Type B pancreatic cell (in vitro differentiated cells): Measurements from ENCODE around the gene CHMP3. TPM values are rescaled to one million over a fixed set of nuclear protein-coding genes. Genes with fewer than 3 reads are reported as not detected.

ENCODE experiments used
- DNase-seq: peaks from one replicate; pipeline ENCODE4 v3.0.0; 2021; ENCODE audit warnings: mixed read lengths; ENCODE audit not compliant: unreplicated experiment; ENCODE audit errors: extremely low spot score
- H3K27ac Mint-ChIP-seq: 2 replicates; pipeline ENCODE4 v1.8.0; 2021; ENCODE audit warnings: mild to moderate bottlenecking, mixed read lengths
- H3K27me3 Mint-ChIP-seq: 2 replicates; pipeline ENCODE4 v1.8.0; 2021; ENCODE audit warnings: mixed read lengths
- H3K36me3 Mint-ChIP-seq: 2 replicates; pipeline ENCODE4 v1.8.0; 2021; ENCODE audit warnings: mixed read lengths
- H3K4me1 Mint-ChIP-seq: one replicate; pipeline ENCODE4 v1.8.0; 2021; ENCODE audit warnings: mixed read lengths; ENCODE audit not compliant: unreplicated experiment
- H3K4me3 Mint-ChIP-seq: 2 replicates; pipeline ENCODE4 v1.8.0; 2021; ENCODE audit warnings: mild to moderate bottlenecking, mixed read lengths
- H3K9me3 Mint-ChIP-seq: 2 replicates; pipeline ENCODE4 v1.8.0; 2021; ENCODE audit warnings: mixed read lengths
- CTCF ChIP-seq: fragments of 200-600 bp; sonication (generic); conservative IDR thresholded peaks from 2 replicates; pipeline ENCODE4 v1.5.0; 2021; ENCODE audit warnings: antibody characterized with exemption, mild to moderate bottlenecking
- total RNA-seq: library from RNA; stranded (reverse); gene quantifications from 2 replicates; pipeline ENCODE4 v1.2.1, GENCODE V29; 2021; ENCODE audit warnings: low replicate concordance

CHMP3 gene
- total RNA-seq, 1 donor from 2014 or later, result 76.4 TPM

DNA sequence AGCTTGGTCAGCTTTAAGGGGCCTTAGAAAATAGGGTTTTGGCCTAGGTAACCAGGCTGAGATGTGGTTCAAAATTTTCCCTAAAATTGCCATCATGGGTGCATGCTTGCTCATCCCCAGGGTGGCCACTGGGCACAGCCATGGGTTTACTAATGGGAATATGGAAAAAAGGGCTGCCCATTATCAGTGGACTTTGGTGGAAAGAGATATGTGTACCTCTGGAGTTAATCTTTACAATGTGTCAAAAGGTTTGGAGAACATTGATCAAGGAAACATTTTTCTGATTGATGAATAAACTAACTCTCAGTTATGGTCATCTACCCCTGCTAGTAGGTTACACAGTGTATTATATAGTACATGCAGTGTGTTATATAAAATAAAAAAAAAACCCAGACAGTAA, 109.0 kb downstream of the CHMP3 start:
- no peak for DNase-seq
- H3K9me3 Mint-ChIP-seq, result no peaks in the 10 kb centered on the region
- H3K36me3 Mint-ChIP-seq, result peaks cover 47% of the 10 kb centered on the region
- H3K27ac Mint-ChIP-seq, result no peak overlapping the region
- H3K27me3 Mint-ChIP-seq, result no peaks in the 10 kb centered on the region
- no peak for TF ChIP-seq CTCF
- H3K4me3 Mint-ChIP-seq, result no peak overlapping the region
- peaks cover 4% of the 10 kb centered on the region for H3K4me1 Mint-ChIP-seq

DNA sequence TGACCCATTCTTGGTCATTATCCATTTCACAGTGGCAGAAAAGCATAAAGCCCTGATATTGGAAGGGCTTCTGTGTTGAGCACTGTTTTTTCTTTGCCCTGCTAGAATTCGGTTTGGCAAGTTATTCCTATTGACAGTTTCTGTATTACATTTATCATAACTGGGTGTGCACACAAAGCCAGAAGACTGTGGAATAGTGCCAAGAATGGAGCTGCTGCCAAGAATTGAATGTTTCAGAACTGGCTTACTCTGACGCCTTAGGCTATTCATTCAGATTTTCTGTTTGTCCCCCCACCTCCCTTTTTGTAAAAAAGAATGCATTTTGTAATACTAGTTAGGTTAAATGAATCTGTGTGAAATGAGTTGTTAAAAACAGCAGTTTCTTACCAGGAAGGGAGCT, 109.4 kb downstream of the CHMP3 start:
- TF ChIP-seq CTCF, result no peak
- Mint-ChIP-seq H3K4me3 (no peak overlapping the region), H3K36me3 (peaks cover 47% of the 10 kb centered on the region), H3K27me3 (no peaks in the 10 kb centered on the region), H3K27ac (no peak overlapping the region), H3K4me1 (peaks cover 4% of the 10 kb centered on the region), H3K9me3 (no peaks in the 10 kb centered on the region)
- DNase-seq, result no peak

Other genes with a start within 250 kb of the CHMP3 start
- gene REEP1, start 225.8 kb downstream of the CHMP3 start, total RNA-seq, result 6.4 and 14.1 TPM in 2 replicates
- 67.9 and 68.1 TPM in 2 replicates for gene KDM3A, start 122.1 kb downstream of the CHMP3 start, total RNA-seq
- gene RNF103, start 60.4 kb upstream of the CHMP3 start, total RNA-seq, result 21.2 and 26.1 TPM in 2 replicates
- 43.7 and 45.0 TPM in 2 replicates for gene RMND5A, start 156.8 kb upstream of the CHMP3 start, total RNA-seq
- gene CD8A, start 227.5 kb upstream of the CHMP3 start, total RNA-seq, result 0.17 and 0.34 TPM in 2 replicates